ENCODE data around the gene ANKS3.

ANKS3 gene

GRCh38 chr16:4723071-4723767 is 10.9 kb downstream of the ANKS3 start:
- no peak for TF ChIP-seq MAX (IDR thresholded peaks at IDR 0.05)
- no peak for TF ChIP-seq ZBTB7A (IDR thresholded peaks at IDR 0.05; ENCODE audit: low read depth)
- TF ChIP-seq CEBPB (IDR thresholded peaks at IDR 0.05), result no peak
- no peak for TF ChIP-seq USF1 (IDR thresholded peaks at IDR 0.05)
- TF ChIP-seq YY1 (IDR thresholded peaks at IDR 0.05; ENCODE audit: low read depth), result no peak
- TF ChIP-seq TEAD4 (IDR thresholded peaks at IDR 0.05), result no peak
- no peak for TF ChIP-seq CREB1 (IDR thresholded peaks at IDR 0.05; ENCODE audit: low read depth)
- no peak for TF ChIP-seq TAF1 (IDR thresholded peaks at IDR 0.05; ENCODE audit: low read depth)
- TF ChIP-seq TCF12 (IDR thresholded peaks at IDR 0.05; ENCODE audit: low read depth), result no peak
- TF ChIP-seq EP300 (IDR thresholded peaks at IDR 0.05; ENCODE audit: borderline replicate concordance), result no peak
- no peak for TF ChIP-seq REST (IDR thresholded peaks at IDR 0.05; ENCODE audit: low read depth)
- no peak for TF ChIP-seq NFIC (IDR thresholded peaks at IDR 0.05)
- no peak for TF ChIP-seq FOXM1 (IDR thresholded peaks at IDR 0.05; ENCODE audit: borderline replicate concordance, low read depth)
- TF ChIP-seq EGR1 (IDR thresholded peaks at IDR 0.05), result no peak

GRCh38 chr16:4718466-4718865 is 15.6 kb downstream of the ANKS3 start:
- TF ChIP-seq EGR1 (IDR thresholded peaks at IDR 0.05), result no peak
- TF ChIP-seq REST (IDR thresholded peaks at IDR 0.05; ENCODE audit: low read depth), result no peak
- TF ChIP-seq ZBTB7A (IDR thresholded peaks at IDR 0.05; ENCODE audit: low read depth), result no peak
- no peak for TF ChIP-seq CREB1 (IDR thresholded peaks at IDR 0.05; ENCODE audit: low read depth)
- no peak for TF ChIP-seq NFIC (IDR thresholded peaks at IDR 0.05)
- no peak for TF ChIP-seq MAX (IDR thresholded peaks at IDR 0.05)
- TF ChIP-seq TAF1 (IDR thresholded peaks at IDR 0.05; ENCODE audit: low read depth), result no peak
- TF ChIP-seq CEBPB (IDR thresholded peaks at IDR 0.05), result no peak
- TF ChIP-seq USF1 (IDR thresholded peaks at IDR 0.05), result no peak
- no peak for TF ChIP-seq FOXM1 (IDR thresholded peaks at IDR 0.05; ENCODE audit: borderline replicate concordance, low read depth)
- TF ChIP-seq EP300 (IDR thresholded peaks at IDR 0.05; ENCODE audit: borderline replicate concordance), result no peak
- no peak for TF ChIP-seq RAD21 (IDR thresholded peaks at IDR 0.05; ENCODE audit: low read depth)
- no peak for TF ChIP-seq TEAD4 (IDR thresholded peaks at IDR 0.05)
- TF ChIP-seq YY1 (IDR thresholded peaks at IDR 0.05; ENCODE audit: low read depth), result no peak
- no peak for TF ChIP-seq TCF12 (IDR thresholded peaks at IDR 0.05; ENCODE audit: low read depth)

- no peak for TF ChIP-seq MAX (IDR thresholded peaks at IDR 0.05)
- TF ChIP-seq EGR1 (IDR thresholded peaks at IDR 0.05), result no peak
- no peak for TF ChIP-seq YY1 (IDR thresholded peaks at IDR 0.05; ENCODE audit: low read depth)
- TF ChIP-seq FOXM1 (IDR thresholded peaks at IDR 0.05; ENCODE audit: borderline replicate concordance, low read depth), result no peak
- no peak for TF ChIP-seq CREB1 (IDR thresholded peaks at IDR 0.05; ENCODE audit: low read depth)
- TF ChIP-seq ZBTB7A (IDR thresholded peaks at IDR 0.05; ENCODE audit: low read depth), result no peak
- TF ChIP-seq RAD21 (IDR thresholded peaks at IDR 0.05; ENCODE audit: low read depth), result no peak
- no peak for TF ChIP-seq TCF12 (IDR thresholded peaks at IDR 0.05; ENCODE audit: low read depth)
- TF ChIP-seq CEBPB (IDR thresholded peaks at IDR 0.05), result no peak
- TF ChIP-seq REST (IDR thresholded peaks at IDR 0.05; ENCODE audit: low read depth), result no peak
- TF ChIP-seq TEAD4 (IDR thresholded peaks at IDR 0.05), result no peak
- no peak for TF ChIP-seq USF1 (IDR thresholded peaks at IDR 0.05)
- TF ChIP-seq NFIC (IDR thresholded peaks at IDR 0.05), result no peak
- no peak for TF ChIP-seq EP300 (IDR thresholded peaks at IDR 0.05; ENCODE audit: borderline replicate concordance)
- TF ChIP-seq TAF1 (IDR thresholded peaks at IDR 0.05; ENCODE audit: low read depth), result no peak
Measured at GRCh38 chr16:4714996-4715395, 19.1 kb downstream of the ANKS3 start.
